Posterior cingulate gyrus (tissue), 11 donors: ENCODE results near the gene MDK.
"Not testable (repeated sequence)": the region's sequence is repeated elsewhere in the genome, so short reads cannot be mapped to it uniquely, and the experiment has no call there.

Source experiments
- DNase-seq, 10 donors: peaks; one replicate each; pipeline versions ENCODE4 v3.0.0 to v3.0.0-alpha.2; 2020 to 2021; ENCODE audit warnings: mixed read lengths in 3 of 10
- intact Hi-C: fragments of 100-400 bp; cut with DNase I; formaldehyde crosslinking; loops from one replicate; pipeline ENCODE4 v1.15.1; 2023

Gene MDK

DNA sequence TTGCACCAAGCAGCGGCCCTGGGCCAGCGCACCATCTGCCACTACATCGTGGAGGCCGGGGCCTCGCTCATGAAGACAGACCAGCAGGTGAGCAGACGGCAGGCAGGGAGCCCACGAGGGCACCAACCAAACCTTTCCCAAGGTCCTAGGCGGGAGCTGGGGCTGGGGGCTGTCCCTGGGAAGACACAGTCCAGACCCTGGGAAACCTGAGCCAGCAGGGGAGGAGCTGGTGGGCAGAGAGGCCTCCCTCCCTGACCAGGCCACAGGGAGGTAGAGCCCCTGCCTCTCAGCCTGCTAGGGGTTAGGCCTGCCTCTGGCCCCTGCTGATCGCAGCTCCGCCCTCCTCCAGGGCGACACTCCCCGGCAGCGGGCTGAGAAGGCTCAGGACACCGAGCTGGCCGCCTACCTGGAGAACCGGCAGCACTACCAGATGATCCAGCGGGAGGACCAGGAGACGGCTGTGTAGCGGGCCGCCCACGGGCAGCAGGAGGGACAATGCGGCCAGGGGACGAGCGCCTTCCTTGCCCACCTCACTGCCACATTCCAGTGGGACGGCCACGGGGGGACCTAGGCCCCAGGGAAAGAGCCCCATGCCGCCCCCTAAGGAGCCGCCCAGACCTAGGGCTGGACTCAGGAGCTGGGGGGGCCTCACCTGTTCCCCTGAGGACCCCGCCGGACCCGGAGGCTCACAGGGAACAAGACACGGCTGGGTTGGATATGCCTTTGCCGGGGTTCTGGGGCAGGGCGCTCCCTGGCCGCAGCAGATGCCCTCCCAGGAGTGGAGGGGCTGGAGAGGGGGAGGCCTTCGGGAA, 1.8 kb upstream of the MDK start:
- peak in 2 of 10 donors; percentile 82 to 85 for DNase-seq
- intact Hi-C loops: not testable (repeated sequence)

DNA sequence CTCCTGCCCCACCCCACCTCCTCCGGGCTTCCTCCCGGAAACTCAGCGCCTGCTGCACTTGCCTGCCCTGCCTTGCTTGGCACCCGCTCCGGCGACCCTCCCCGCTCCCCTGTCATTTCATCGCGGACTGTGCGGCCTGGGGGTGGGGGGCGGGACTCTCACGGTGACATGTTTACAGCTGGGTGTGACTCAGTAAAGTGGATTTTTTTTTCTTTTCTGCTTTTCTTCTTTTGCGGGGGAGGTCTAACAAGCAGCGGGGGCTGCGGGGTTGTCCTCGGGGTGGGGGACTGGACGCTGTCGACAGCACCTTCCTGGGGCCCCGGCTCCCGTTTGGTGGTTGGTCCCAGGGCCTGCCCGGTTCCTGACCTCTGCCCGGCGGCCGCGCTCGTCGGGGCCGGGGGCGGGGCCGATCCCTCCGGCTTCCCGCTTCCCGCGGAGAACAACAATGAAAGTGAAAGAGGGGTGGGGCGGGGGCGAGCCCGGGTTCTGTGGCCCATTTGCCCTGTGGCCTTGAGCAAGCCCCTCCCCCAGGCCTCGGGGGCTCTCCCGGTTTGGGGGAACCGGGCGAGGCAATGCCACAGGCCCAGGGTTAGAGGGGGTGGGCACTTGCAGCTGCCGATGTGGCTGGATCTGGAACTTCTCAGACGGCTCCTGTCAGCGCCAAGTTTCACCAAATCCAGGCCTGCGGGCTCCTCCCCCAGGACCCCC, 975 bp upstream of the MDK start:
- DNase-seq: peak in 3 of 10 donors; percentile 26 to 86 (median 75)
- intact Hi-C loops: no loop called here

DNA sequence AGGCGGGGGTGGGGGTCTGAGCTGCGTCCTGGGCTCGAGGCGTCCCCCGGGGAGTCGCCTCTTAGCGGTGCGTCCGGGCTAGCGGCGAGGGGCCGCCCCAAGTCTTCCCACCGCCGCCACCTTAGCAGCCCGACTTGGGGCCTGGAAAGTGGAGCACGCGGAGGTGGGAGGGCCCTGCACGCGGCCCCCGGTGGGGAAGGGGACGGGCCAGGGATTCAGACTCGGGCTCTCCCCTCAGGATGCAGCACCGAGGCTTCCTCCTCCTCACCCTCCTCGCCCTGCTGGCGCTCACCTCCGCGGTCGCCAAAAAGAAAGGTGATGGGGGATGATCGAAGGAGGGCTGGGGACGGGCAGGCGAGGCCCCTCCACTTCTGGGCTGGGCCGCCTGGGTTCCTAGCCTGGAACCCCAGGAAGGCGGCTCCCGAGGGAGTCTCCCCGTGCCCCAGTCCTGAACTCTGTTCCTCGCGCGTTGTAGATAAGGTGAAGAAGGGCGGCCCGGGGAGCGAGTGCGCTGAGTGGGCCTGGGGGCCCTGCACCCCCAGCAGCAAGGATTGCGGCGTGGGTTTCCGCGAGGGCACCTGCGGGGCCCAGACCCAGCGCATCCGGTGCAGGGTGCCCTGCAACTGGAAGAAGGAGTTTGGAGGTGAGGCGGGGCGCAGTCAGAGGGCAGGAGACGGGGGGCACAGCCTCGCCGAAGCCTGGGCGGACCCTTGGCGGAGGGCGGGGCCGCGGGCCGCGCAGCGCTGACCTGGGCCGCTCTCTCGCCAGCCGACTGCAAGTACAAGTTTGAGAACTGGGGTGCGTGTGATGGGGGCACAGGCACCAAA, 563 bp downstream of the MDK start:
- intact Hi-C loops: no loop called here
- peak in 1 of 10 donors; percentile 66 for DNase-seq

DNA sequence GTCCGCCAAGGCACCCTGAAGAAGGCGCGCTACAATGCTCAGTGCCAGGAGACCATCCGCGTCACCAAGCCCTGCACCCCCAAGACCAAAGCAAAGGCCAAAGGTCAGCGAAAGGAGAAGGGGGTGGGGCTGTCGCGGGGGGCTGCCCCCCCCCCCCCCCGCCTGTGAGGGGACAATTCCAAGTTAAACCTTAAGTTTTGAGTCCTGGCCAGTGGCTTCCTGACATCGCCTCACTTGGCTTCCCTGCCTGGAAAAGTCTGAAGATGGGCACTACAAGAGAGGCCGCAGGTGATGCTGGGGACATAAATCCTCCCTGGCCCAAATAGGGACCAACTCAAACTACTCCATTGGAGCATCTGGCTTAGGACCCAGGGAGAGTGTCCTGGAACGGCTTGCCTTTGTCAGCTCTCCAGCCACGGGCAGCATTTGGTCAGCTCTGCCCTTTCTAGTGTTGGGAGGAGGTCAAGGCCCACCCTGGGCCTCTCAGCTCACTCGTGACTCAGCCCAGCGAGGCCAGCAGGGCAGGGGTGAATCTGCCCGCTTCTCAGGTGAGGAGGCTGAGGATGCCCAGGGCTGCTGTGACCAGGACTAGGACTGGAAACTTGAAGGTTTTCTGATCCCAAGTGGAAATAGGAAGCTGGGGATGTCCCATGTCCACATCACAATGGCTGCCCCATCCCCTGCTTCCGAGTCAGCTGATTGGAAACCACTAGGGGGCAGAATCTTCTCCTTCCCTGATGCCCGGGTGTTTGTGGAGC, 1.4 kb downstream of the MDK start:
- intact Hi-C loops: no loop called here
- DNase-seq: peak in 6 of 10 donors; percentile 38 to 91 (median 58)

DNA sequence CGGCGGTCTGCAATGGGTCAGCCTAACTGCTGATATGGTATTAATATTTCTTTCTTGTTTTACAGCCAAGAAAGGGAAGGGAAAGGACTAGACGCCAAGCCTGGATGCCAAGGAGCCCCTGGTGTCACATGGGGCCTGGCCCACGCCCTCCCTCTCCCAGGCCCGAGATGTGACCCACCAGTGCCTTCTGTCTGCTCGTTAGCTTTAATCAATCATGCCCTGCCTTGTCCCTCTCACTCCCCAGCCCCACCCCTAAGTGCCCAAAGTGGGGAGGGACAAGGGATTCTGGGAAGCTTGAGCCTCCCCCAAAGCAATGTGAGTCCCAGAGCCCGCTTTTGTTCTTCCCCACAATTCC, 1.9 kb downstream of the MDK start:
- DNase-seq: no peak
- intact Hi-C loops: no loop called here

DNA sequence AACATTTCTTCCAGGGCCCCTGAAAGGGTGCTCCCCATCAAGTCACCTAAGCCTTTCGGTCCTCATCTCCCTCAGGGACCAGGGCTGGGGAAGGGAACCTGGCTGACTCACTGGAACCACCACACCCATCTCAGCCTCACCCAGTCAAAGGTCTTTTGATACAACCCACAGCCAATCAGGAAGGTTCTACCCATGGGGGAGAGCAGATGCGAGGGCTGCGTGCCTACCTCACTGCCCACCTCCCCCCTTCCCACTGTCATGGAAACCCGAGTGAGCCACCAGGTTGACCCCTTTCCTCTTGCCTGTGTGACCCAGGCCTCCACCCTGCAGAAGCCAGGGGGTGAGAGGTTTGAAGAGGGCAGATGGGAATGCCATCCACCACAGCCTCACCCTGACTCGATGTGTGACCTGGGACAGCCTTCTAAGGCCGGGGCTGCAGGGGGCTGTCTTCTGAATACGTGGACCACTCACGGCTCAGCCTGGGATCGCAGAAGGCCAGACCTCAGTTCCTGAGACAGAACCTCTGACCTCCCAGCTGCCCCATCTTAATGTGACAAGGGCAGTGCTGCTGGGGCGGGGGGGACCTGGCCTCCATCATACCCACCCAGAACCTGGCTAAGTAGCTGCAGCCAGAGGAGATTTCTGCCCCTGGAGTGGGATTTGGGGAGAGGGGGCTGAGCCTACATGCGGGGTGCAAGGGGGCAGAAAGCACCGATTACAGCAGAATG, 2.7 kb downstream of the MDK start:
- intact Hi-C loops: no loop called here
- peak in 1 of 10 donors; percentile 53 for DNase-seq

DNA sequence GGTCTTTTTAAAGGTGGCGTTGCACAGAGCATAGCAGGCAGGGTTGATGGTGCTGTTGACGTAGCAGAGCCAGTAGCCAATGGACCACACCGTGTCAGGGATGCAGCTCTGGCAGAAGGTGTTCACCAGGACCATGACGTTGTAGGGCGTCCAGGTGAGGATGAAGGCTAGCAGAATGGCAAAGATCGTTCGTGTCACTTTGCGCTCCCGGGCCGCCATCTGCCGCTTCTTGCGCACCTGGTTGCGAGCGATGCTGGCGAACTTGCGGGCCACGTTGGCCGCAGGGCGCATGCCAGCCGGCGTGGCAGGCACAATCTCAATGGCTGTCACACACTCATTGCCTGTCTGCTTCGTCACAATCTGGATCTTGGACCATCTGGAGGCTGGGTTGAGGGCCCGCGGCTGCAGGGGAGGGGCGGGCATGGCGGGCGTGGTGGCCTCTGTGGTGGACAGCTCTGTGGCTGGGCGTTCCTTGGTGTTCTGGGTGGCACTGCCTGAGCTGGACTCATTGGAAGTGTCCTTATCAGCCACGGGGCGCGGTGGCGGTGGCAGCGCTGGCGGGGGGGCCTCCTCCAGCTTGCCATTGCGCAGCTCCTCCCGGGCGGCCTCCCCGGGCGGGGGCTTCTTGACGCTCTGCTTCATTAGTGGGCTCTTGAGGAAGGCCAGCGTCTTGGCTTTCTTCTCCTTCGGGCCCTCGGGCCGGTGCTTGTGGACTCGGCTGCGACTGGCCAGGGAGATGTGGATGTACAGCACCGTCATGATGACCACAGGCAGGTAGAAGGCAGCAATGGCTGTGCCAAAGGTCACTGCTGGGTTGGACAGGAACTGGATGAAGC, 3.9 kb downstream of the MDK start:
- intact Hi-C loops: no loop called here
- peak in 1 of 10 donors; percentile 64 for DNase-seq

DNA sequence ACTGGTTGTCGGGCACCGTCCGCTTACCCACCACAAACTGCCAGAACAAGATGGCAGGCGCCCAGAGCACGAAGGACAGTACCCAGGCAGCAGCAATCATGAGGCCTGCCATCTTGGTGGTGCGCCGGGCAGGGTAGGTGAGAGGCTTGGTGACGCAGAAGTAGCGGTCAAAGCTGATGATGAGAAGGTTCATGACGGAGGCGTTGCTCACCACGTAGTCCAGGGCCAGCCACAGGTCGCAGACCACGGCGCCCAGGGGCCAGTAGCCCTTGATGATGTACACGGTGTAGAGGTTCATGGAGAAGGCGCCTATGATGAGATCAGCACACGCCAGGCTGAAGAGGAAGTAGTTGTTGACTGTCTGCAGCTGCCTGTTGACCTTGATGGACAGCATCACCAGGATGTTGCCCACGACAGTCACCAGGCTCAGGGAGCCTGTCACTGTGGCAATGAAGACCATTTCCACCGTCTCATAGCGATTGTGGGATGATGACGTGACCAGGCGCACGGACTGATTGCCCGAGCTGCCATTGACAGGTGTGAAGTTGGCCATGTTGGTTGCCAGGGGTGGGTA, 4.6 kb downstream of the MDK start:
- intact Hi-C loops: no loop called here
- DNase-seq: peak in 1 of 10 donors; percentile 53

DNA sequence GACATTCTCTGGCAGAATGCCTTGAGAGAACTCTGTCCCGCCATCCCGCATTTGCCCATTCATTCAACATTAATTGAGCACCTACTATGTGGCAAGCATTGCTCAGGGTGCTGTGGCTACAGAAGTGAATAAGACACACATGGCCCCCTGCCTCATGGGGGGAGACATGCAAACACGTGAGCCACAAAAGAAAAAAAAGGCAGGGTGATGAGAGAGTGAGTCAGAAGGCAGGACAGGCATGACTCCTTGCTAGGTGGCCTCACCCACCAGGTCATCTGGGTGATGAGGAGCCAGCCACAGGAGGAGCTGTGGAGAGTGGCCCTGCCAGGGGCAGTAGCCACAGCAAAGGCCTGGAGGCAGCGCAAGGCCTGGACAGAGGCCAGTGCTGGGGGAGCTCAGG, 5.2 kb downstream of the MDK start:
- intact Hi-C loops: no loop called here
- DNase-seq: no peak

DNA sequence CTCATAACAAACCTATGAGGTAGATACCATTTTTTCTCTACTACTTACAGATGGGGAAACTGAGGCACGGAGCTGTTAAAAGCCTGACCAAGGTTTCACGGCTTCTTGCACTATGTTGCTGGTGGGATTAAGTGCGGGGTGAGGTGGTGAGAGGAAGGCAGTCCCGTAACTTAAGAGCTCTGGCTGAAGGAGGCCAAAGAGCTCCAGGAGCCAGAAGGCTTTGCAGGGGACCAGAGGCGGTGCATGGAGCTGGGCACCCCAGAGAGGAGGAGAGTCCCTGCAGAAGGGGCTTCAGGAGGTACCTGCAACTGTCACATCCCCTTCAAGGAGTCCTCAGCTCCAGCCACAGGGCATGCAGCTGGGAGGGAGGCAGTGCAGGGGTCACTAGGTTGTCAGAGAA, 6.0 kb downstream of the MDK start:
- intact Hi-C loops: no loop called here
- DNase-seq: no peak

DNA sequence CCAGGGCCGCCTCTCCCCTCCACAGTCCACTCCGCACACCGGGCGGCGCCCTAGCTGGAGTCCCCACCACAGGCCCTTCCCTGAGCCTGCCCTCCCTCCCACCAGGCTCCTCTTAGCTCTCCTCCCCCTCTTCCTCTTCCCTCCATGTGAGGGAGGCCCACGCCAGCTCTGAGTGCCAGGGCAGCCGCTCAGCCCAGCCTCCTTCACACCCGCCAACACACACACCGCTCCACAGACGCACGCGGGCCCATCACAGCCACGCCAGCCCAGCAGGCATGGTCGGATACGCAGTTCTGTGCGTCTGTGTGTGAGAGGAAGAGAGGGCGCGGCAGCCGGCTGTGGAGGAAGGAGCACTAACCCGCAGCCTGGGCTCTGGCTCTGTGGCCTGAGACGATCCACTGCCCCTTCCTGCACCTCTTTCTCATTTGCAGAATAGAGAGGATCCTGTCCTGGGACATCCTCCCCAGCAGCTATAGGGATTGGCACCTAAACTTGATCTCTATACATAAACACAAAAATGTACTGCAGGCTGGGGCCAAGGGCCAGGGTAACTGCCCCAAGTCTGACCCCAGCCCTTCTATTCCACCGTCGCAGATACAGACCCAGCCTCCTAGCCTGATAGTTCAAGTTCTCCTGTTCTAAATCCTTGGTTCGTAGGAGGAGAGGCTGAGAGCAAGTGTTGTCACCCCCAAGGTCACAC, 6.6 kb downstream of the MDK start:
- intact Hi-C loops: loop anchor here (2.0 kb wide), 1 partner anchor 151 kb away; no protein-coding TSS in a partner anchor
- DNase-seq: peak in 8 of 10 donors; percentile 61 to 95 (median 72)

DNA sequence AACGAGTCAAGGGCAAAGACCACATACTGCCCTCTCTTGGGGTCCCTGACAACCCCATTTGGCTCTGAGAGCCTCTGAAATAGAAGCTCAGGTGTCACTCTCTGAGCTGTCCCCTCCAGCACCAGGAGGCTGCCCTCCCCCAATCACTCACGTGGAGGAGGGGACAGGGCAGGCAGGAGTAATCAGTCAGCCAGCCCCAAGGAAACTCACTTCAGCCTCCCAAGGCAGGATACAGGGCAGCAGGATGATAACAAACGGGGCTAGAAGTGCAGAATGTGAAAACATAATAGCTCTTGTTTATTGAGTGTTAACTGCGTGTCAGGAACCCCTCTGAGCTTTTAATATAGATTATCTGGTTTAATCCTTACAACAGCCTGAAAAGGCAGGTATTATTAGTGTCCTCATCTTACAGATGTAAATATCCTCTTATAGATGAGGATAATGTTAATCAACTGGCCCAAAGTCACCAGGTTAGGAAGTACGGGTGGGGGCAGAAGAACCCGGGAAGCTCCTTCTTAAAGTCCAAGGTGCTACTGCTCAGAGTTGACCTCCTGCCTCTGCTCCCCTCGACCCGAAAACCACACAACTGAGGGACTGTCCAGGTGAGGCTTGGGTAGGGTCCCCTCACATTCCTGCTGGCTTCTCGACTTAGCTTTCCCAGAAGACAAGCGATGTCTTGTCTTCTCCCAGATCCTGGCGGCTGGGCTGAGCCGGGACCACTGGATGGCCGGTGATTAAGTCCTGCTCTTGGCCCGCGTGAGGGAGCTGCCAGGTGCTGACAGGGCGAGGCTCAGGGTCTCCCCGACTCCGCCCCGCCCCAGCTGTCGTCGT, 7.4 kb downstream of the MDK start:
- intact Hi-C loops: loop anchor here (2.0 kb wide), 1 partner anchor 150 kb away; no protein-coding TSS in a partner anchor
- DNase-seq: no peak

DNA sequence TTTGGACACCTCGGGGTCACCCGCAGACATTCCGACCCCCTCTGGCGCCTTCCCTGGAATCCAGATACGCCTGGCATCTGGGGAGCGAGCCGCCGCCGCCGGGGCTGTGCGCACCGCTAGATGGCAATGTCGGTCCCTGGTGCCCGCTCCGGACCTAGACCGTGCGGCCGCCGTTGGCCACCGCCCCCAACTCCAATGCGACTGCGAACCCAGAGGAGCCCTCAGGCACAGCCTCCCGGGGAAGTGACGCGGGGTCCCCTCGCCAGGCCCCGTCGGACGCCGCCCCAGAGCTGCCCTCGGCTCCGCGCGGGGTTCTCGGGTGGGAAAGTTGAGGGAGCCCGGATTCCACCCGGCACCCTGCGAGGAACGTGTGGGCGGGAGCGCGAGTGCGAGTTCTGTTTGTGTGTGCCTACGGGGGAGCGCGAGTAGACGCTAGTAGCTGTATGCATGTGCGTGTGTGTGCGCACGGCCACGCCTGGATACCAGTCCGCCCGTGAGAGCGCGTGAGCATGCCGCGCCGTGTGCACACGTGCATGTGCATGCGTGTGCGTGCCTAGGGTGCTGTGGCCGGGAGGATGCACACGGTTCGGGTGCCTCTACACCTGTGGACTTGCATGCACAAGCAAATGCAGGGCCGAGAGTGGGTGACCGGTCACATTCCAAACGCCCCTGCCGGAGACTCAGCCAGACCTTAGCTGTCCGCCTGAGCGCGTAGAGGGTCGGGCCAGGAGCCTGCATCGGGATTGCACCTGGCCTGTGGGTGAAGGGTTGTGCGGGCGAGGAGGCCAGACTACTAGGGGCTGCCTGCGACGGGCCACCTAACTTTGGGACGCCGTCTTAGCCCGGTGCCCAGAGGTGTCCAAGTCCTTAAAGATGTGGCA, 8.2 kb downstream of the MDK start:
- peak; percentile 66 to 96 (median 80) for DNase-seq
- intact Hi-C loops: loop anchor here (2.0 kb wide), 1 partner anchor 149 kb away; no protein-coding TSS in a partner anchor

DNA sequence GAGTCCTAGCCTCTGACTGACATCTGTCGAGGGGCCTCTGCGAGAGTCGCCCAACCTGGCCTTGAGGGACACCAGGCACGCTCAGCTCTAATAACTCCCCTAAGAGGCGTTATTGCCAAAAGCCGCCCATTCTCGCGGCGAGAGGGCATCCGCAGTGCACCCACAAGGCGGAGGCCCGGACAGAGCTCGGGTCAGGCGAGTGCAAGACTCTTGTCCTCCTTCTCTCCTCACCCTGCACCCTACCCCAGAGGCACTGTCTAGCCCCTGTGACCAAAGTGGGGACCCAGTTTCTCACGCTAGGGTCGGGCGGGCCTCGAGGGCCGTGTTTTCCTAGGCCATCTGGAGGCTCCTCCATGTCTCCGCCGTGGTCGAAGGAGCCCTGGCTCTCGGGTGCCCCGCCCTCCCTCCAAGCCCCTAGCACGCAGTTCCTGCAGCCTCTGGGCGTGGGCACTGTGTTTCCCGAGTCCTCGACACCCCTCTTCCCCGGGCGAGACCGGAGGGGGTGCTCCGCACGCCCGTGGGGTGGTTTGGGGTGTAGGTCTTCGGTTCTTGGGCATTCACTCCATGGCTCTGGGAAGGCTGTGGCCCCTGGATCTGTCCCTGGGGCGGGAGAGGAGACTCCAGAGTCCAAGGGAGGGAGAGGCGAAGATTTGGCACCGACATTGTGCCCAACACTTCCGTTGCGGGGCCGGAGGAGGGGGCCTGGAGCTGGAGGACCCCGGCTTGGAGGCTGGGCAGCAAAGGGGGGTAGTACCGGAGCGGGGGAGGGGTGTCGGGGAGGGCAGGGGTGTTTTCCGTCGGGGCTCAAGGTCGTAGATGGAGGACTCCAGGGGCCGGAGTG, 9.1 kb downstream of the MDK start:
- peak in 2 of 10 donors; percentile 69 to 81 for DNase-seq
- intact Hi-C loops: no loop called here

DNA sequence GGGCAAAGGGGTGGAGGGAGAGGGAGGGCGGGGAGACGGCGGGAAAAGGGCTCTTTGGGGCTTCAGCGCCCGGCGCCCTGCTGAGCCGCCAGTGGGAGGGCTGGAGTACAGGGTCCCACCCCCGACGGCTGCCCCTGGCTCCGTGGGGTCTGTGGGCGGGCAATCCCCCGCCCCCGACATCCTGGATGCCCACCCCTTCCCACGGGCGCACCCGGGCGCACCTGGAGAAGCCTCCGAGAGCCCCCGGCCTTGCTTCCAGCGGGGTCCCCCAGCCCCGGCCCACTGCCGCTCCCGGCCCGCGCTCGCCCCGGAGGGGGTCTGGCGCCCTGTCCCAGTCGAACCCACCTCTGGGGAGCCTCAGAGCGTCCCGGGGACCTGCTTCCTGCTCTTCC, 9.7 kb downstream of the MDK start:
- intact Hi-C loops: no loop called here
- DNase-seq: peak in 1 of 10 donors; percentile 62
